ENCODE measurements around the gene DDR2.
"Not testable (repeated sequence)": the region's sequence is repeated elsewhere in the genome, so short reads cannot be mapped to it uniquely, and the experiment has no call there.

GRCh38 chr1:162784926-162785325, 152.7 kb downstream of the DDR2 start:
- not testable (repeated sequence) for TF ChIP-seq PATZ1 (CRISPR knock-in tag; IDR thresholded peaks at IDR 0.05; ENCODE audit: borderline replicate concordance); ZFP3 (CRISPR knock-in tag; IDR thresholded peaks at IDR 0.05); SNAI2 (CRISPR knock-in tag; IDR thresholded peaks at IDR 0.05)

All from SK-N-SH treated with all-trans-retinoic acid at 6 μM for 48 hours (cell line).